SHP77 (cell line): ENCODE data around the gene ANKFN1.
A peak's percentile ranks its signal among the peaks of the same experiment; 100 is the strongest.
"Not testable (repeated sequence)": the region's sequence is repeated elsewhere in the genome, so short reads cannot be mapped to it uniquely, and the experiment has no call there.

Experiments used
- DNase-seq, 2 experiments: peaks; one replicate each; lab custom pipeline; 2025; lab: John Stamatoyannopoulos, UW

The ANKFN1 gene

DNA sequence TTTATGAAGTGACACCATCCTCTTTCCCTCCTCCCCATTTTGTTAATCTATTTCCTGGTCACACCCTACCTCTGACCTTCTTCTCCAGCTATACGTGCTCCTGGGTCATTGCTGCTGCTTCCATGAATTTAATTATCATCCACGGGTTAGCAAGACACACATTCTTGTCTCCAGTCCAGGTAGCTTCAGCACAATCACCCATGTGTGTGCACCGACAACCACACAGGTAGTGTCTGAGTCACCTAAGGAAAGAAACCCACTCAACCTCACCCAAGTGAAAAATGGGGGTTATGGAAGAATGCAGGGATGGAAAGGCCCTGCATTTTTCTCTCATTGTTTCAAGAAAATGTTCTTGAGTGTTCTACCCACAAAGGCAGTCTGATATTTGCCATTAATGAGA is 135.5 kb downstream of the ANKFN1 start:
- not testable (repeated sequence) for DNase-seq

DNA sequence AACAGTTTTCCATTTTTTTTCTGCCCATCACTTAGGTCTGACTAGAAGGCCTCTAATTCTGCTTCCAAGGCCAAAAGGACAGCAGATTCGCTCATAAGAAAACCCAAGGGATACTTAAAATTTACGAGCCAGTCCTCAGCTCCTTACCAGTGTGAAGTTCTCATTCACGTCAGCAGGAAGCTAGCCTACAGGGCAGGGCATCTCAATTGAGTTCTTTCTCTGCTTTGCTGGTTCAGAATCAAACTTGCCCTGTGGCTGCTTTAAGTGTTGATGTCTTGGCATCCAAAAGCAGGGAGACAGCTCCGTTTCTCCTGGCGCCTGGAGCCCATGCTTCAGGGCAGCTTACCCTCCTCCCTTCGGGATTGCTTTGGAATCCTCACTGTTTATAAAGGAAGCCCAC is 136.0 kb downstream of the ANKFN1 start:
- DNase-seq = no peak

DNA sequence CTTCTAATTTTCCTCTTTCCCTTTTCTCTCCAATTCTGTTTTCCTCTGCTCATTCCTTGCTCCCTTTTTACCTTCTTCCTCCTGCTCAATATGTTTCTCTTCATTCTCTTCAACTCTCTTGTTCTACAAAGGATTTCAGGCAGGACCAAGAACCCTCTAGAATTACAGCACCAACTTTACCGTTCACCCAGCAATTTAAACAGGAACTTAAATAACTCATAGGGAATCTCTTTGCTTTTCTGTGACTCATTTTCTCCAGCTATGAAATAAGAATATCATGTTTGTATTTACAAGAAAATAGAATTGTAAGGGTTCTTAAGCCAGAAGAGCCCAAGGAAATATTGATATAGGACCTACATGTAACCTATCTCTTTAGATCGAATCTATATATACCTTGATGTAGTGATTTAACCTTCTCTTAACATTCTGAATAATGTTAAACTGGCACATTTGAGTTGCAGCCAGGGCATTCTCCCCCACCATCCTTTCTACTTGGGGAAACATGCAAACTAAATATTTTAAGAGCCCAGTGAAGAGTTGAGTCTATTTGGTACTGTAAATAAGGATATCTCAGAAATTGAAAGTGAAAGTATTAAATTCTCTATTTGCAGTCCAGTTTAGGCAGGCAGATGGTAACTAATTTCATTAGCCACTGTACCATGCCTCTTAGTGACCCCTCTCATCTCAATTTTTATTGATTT is 137.0 kb downstream of the ANKFN1 start:
- no peak for DNase-seq

DNA sequence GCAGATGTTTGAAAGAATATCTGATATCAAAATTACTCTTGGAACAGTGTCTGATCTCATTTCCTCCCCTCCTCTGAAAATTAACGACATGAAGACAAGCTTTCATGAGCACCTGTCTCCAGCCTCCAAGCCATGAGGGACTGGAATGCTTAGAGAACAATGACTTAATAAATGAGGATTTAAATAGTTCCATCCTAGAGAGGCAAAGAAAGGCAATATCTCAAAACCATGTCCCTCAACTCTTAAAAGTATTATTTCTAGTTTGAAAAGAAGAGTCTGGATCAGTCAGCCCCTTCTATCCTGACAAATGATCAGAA is 137.5 kb downstream of the ANKFN1 start:
- DNase-seq = no peak

DNA sequence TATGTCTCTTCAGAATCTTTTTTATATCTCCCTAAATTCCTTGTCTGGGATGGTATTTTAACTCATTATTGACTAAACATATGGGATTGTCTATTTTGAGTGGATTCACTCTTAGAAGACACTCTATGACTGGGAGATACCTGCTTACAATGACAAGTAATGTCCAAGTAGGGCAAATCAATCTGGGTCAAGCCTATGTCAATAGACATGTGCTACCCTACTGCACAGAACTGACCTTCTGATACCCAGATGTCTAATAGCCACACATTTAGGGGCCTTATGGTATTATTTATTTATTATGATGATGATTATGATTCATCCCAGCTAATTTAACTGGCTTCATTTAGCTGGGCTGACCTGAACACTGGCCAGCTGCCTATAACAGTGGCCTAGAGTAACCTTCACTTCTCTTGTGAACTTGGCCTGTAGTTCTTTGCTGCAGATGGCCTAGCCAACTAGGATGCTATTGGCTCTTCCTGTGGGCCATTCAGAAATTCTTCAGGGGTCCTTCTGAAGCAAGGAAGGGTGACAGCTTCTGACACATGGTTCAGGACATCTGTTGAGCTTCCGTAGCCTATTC is 138.0 kb downstream of the ANKFN1 start:
- no peak for DNase-seq

DNA sequence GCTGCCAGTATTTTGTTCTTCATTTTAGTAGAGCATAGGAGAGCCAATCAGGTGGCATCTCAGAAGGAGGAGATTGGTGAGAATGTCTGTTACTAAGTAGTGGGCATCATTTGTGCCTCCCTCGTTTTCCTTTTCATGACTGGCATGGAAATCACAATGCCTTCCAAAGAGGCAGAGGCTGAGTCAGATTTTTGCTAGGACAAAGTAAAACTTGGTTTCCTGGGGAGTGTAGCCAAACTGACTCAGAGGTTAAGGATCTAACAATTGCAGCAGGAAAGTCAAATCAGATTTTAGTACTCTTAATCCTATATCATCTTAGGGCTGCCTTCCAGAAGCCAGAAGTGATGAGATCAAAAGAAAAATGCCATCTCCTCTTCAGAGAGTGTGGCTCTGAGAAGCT is 138.7 kb downstream of the ANKFN1 start:
- no peak for DNase-seq

DNA sequence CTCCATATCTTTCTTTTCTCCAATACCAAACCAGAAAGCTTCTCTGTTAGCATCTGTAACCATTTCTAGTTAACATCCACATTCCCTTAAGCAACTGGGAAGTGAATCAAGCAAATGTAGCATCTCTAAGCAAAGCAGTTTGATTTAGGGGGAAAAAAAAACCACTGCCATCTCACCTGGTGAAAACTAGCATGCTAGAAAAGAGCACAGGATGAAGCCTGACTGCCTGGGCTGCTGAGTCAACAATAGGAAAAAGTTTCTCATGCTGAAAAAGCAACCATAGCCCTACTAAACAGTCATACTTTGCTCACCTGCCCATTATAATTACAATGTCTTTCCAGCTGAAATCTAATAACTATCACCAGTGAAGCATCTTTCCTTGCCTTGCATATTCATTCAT is 139.3 kb downstream of the ANKFN1 start:
- DNase-seq = no peak

DNA sequence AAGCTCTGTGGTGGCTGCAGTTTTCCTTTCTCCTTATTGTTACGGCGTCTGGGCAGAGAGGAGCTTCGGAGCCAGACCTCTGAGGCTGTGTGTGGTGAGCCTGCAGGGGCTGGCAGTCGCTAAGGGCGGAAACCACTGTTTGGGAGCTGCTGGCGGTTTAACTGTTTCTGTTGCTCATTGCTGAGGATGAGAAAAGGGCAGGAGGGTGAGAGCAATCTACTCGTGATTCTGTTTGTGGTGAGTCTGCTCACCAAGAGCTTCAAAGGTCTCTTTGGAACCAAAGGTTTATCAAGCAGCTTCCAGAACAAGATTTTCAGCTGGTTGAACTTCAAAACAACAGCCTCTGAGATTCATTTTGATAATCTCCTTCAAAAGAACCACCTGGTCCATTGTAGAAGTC is 143.9 kb downstream of the ANKFN1 start:
- no peak for DNase-seq

DNA sequence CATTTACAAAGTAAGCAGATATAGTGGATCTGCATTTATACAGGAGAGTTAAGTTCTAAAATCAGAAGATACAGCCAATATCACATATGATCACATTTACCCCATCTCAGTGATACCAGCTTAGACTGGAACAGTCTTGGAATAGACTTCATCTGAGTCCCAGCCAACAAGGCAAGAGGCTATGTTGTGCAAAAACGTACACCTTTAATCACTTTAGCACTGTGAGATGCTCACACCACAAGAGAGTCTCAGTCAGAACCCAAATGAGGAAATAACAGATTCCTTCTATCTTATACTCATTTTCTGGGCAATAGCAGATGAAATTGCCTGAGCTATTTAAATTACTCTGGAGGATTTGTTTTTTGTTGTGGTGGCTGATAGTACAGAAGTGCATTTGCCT is 145.6 kb downstream of the ANKFN1 start:
- DNase-seq = no peak

DNA sequence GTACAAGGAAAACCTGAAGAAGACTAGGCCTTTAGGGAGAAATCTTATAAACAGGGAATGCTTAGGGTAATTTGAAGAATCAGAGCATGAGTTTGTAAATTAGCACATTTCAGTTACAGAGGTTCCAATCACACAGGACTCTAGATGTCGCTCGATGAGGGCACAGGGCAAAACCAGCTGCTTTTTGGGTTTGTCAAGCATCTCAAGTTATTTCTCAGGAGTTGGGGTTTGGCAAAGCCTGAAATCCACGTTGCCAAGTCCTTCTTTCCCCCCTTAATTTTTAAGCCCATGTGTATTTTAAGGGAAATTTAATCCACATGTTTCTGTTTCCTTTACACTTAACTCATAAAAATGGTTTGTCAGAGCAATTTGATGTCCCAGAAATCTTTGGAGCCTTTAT is 146.9 kb downstream of the ANKFN1 start:
- DNase-seq = no peak

DNA sequence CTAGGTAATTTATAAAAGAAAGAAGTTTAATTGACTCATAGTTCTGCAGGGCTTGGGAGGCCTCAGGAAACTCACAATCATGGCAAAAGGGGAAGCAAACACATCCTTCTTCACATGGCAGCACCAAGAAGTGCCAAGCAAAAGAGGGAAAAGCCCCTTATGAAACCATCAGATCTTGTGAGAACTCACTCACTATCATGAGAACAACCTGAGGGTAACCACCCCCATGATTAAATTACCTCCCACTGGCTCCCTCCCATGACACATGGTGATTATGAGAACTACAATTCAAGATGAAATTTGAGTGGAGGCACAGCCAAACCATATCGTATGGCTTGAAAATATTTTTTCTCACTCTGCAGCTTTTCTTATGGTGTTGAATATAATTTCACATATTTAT is 151.7 kb downstream of the ANKFN1 start:
- DNase-seq = no peak

DNA sequence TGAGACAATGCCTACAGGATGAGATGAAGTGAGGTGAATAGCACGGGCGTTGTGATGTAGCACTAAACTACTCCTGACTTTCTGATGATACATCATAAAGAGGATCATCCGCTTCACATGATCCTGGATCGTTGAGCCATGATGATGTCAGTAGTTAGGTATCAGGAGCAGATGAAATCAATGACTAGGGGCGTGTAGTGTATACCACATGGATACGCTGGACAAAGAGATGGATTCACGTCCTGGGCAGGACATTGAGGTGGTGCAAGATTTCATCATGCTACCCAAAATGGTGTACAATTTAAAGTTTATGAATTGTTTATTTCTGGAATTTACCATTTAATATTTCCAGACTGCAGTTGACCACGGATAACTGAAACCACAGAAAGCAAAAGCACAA is 156.6 kb downstream of the ANKFN1 start:
- no peak for DNase-seq

DNA sequence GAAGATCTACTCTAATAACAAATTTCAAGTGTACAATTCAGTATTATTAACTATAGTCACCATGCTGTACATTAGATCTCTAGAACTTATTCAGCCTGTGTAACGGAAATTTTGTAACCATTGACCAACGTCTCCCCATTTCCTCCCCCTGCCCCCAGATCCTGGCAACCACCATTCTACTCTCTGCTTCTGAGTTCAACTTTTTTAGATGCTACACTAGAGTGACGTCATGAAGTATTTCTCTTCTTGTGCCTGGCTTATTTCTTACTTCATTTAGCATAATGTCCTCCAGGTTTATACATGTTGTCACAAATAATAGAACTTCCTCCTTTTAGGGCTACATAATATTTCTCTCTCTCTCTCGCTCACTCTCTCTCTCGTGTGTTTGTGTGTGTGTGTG is 157.5 kb downstream of the ANKFN1 start:
- no peak for DNase-seq

DNA sequence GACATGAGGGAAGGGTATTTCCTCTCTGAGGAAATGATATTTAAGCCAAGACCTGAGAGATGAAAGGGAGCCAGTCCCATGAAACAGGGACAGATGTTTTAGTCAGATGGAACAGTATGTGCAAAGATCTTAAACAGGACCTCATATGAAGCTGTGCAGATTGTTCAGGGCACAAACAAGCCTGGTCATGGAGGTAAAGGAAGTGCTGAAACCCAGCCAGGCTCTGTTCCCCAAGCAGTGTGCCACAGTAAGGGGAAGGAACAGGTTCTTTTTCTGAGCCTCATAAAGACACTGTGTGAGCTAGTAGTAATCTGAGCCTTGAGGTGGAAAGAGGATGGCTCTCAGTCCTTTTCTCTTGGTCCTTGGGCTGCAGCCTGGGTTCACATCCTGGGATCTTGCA is 159.9 kb downstream of the ANKFN1 start:
- DNase-seq = no peak

DNA sequence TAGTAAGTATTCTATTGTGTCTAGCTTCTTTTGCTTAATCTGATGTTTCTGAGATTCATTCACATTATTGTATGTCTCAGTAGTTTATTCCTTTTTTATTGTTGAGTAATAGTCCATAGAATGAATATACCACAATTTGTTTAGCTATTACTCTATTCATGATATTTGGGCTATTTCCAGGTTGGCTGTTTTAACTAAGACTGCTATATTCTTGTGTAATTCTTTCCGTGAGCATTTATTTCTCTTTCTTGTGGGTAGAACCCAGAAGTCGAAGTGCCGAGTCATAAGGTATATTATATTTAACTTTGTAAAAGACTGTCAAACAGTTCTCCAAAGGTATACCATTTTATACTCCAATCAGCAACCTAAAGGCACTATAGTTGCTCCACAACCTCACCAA is 160.8 kb downstream of the ANKFN1 start:
- DNase-seq = no peak

DNA sequence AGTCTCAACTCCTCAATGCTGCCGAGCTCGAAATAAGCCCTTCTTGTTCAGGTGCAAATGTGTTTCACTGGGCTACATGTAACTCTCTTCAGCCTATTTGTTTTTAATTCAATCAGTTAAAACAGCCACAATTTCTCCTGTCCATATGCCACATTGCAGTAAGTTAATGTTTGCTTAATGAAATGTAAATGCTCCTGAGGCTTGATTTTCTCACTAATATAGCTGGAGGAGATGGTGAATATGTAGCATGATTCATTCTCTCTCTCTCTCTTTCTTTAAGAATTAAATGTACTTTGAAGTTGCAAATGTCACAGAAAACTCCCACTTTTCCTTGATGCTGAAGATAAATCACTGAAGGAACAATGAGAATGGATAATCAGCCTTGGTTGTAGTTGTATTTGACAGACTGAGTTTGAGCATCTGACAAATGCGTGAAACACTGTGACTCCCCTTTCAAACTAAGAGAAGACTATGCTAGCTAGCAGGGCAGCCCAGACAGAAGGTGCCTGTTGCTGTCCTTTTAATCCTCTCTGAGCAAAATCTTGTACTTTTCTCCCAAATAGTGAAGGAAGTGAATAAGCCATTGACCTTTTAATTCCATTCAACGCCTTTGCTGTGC is 161.8 kb downstream of the ANKFN1 start:
- no peak for DNase-seq

DNA sequence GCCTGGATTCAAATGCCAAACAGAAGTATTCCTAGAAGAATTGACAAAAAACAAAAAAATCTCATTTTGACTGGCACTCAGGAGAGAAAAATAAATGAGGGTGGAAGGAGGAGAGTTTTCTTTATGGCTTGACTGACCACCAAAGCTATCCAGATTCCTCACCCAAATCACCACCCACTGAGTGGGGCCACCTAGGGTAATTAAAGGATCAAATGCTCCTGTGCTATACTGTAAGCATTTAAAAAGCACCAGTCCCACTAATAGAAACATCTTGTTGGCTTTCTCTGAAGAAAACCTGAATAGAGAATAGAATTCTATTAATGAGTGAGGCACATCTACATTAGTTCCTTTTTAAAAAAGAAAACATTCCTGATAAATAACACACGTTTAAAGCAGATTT is 163.3 kb downstream of the ANKFN1 start:
- DNase-seq = no peak

DNA sequence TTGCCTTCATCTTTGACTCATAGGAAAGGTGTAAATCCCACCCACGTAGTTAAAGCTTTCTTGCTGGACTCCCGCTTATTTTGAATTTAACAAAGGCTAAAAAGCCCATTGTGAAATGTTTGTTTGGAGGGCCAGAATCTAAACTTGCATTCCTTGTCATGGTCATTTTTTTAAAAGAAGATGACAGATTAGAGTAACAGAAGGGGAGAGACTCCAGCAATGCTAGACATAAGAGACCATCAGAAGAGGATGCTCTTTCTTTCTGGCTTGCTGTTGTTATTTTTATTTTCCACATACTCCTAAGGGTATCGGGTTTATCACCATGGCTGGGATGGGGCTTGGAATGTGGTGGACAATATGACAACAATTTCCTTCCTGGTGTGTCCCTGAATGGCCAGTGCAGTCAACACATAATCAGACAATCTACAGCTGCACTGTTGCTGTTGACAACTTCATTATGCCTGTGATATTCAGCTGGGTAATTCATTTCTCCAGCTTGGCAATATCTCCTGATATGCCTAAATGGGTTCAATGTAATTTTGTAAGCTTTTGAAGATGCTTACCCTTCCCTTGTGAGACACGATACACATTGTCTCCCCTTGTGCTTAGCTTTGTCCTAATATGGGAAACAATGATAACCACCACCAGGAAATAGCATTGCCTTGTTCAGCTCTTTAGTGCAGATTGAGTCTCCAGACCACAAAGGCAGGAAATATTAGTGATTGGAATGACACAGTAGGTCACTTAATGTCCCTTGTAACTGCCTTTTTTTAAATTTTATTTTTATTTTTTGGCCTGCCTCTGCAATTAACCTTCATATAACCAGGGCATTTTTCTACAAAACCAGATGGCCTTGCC is 164.3 kb downstream of the ANKFN1 start:
- no peak for DNase-seq

DNA sequence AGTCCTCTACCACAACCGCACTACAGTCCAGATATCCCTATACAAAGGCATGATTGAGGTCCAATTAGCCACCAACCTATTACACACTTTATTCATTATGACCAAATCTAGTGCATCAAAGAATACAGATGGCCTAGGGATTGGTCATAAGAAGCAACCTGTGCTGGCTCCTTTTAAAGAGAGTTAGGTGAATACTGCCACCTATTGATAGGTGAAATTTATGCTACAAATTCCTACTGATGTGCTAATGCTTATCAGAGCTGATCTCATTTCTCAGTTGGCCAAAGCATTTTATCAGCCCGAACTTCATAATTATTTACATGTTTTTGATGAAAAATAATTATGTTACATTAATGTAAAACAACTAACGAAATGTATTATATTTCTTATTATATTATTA is 166.3 kb downstream of the ANKFN1 start:
- DNase-seq = peak; percentile 3 to 43

DNA sequence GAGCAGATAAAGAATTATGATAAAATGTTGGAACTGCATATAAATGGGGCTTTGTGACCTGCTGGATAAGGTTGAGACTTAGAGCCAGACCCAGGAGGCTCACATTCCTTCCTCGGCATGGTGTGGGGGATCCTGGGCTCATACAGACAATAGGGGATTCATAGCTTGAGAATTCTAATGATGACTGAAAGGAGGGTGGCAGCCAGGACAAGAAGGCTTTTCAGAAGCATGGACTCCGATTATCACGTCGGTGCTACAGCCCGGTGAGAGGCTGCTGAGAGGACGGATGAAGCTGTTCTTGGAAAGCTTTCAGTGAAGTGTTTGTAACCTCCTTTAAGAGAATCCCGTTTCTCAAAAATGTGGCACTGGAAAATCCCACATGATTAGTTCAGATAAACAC is 167.2 kb downstream of the ANKFN1 start:
- no peak for DNase-seq

DNA sequence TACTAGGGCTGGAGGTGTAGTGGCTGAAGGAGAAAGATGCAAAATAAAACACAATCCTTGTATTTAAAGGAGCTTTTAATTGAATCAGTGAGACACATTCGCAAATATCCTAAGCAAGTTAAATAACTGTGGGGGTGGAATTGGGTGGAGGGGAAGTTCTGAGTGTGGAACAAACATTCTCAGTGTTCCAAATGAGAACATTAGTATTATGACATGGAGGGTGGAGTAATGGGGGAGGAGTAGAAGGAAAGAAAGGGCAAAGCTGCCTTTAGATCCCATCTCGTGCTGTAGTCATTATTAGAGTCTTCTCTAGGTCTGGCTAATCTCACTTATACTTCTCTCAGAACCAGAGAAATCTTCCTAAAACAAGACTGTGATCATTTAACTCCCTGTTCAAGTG is 169.7 kb downstream of the ANKFN1 start:
- DNase-seq = no peak

DNA sequence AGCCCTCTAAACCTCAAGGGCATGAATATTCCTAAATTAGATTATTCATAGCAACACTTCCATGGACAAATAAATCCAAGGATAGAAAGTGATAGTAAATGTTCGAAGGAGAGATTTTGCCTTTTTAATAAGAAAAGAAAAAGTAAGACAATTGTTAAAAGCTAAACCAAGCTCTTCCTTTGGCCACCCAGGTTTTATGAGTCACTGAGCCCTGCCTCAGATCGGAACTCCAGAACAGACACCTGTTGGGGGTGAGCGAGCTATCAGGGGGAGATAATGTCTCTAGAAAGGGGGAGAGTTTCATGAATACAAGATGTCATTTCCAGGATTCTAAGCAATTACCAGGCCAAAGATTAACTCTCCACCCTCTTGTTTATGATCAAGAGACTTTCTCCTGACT is 171.4 kb downstream of the ANKFN1 start:
- no peak for DNase-seq
